HL-60 (cell line): Measurements from ENCODE around the gene KRT17.

Experiments
- DNase-seq, 2 experiments: peaks; one replicate each; pipeline ENCODE4 v3.0.0-alpha.2; 2010 to 2020; ENCODE audit warnings: low read depth in 1 of 2, low spot score in 1 of 2
- H3K27ac ChIP-seq: fragments of 250-450 bp; sonication (Bioruptor Pico); replicated peaks from 2 replicates; pipeline ENCODE4 v1.5.1; 2020; ENCODE audit warnings: mild to moderate bottlenecking, moderate library complexity
- H3K27me3 ChIP-seq: fragments of 250-450 bp; sonication (Bioruptor Pico); 2 replicates; pipeline ENCODE4 v1.5.1; 2021; ENCODE audit warnings: mild to moderate bottlenecking, moderate library complexity; ENCODE audit not compliant: insufficient read depth, poor library complexity, severe bottlenecking
- H3K4me3 ChIP-seq: replicated peaks from 2 replicates; pipeline ENCODE4 v1.5.1; 2011; ENCODE audit warnings: mild to moderate bottlenecking, control low read depth, low read length; ENCODE audit not compliant: insufficient read depth
- CTCF ChIP-seq: IDR thresholded peaks from one replicate; pipeline ENCODE4 v1.5.1; 2011; ENCODE audit warnings: low read length, control low read depth, inconsistent platforms; ENCODE audit not compliant: insufficient read depth
- GABPA ChIP-seq: IDR thresholded peaks from 2 replicates; pipeline ENCODE4 v1.6.1; 2012; ENCODE audit warnings: low read depth
- POLR2AphosphoS5 ChIP-seq: IDR thresholded peaks from 2 replicates; pipeline ENCODE4 v1.6.1; 2012; ENCODE audit warnings: low read depth
- REST ChIP-seq: IDR thresholded peaks from 2 replicates; pipeline ENCODE4 v1.6.1; 2012; ENCODE audit warnings: low read depth; ENCODE audit not compliant: insufficient replicate concordance
- SPI1 ChIP-seq: IDR thresholded peaks from 2 replicates; pipeline ENCODE4 v1.6.1; 2012; ENCODE audit warnings: low read depth, mild to moderate bottlenecking, borderline replicate concordance

KRT17 gene

GRCh38 chr17:41592601-41593305 is 31.6 kb downstream of the KRT17 start:
- H3K27me3 ChIP-seq = no peaks in the 10 kb centered on the region
- no peak for DNase-seq
- no peak overlapping the region for H3K4me3 ChIP-seq
- H3K27ac ChIP-seq = no peak overlapping the region
- TF ChIP-seq SPI1 (no peak), POLR2AphosphoS5 (no peak), GABPA (no peak), REST (no peak), CTCF (no peak)

- no peak overlapping the region for H3K4me3 ChIP-seq
- no peak for TF ChIP-seq REST
- TF ChIP-seq SPI1 = no peak
- no peak for TF ChIP-seq GABPA
- TF ChIP-seq POLR2AphosphoS5 = no peak
- no peak for TF ChIP-seq CTCF
- H3K27me3 ChIP-seq = no peaks in the 10 kb centered on the region
- DNase-seq = no peak
- H3K27ac ChIP-seq = no peak overlapping the region
Measured at GRCh38 chr17:41589301-41589700, 35.1 kb downstream of the KRT17 start.

- DNase-seq = no peak
- no peak for TF ChIP-seq CTCF
- no peak for TF ChIP-seq POLR2AphosphoS5
- no peak for TF ChIP-seq SPI1
- no peak for TF ChIP-seq GABPA
- no peak for TF ChIP-seq REST
- Histone ChIP-seq H3K4me3 (no peak overlapping the region), H3K27ac (no peak overlapping the region), H3K27me3 (no peaks in the 10 kb centered on the region)
Measured at GRCh38 chr17:41588126-41588810, 36.1 kb downstream of the KRT17 start.
